H1 (cell line): ENCODE data around the gene ACTN3. TPM values are rescaled to one million over a fixed set of nuclear protein-coding genes. Genes with fewer than 3 reads are reported as not detected.

ENCODE experiments used
- CTCF ChIA-PET: fragments of 300-600 bp; sonication (Branson Sonifier 250); formaldehyde crosslinking; loops from one replicate; lab custom pipeline; 2021; ENCODE audit not compliant: partially characterized antibody; lab: Charles Lee
- POLR2A ChIA-PET: fragments of 300-600 bp; sonication (Branson Sonifier 250); formaldehyde crosslinking; loops from one replicate; lab custom pipeline; 2021; ENCODE audit warnings: inconsistent platforms; ENCODE audit not compliant: partially characterized antibody; lab: Charles Lee
- DNase-seq, 2 experiments: peaks; one replicate each; pipeline versions ENCODE4 v3.0.0 to v3.0.0-alpha.2; 2010 to 2022; ENCODE audit warnings: low spot score in 2 of 2, low read depth in 1 of 2, mixed read lengths in 1 of 2
- FAIRE-seq: peaks from 2 replicates; lab custom pipeline; 2011; peaks lifted over from hg19 to GRCh38; lab: Jason Lieb, UNC
- H2AFZ ChIP-seq: 2 replicates; pipeline ENCODE4 v1.8.1; 2012; ENCODE audit warnings: low read length, inconsistent platforms
- H2AK5ac ChIP-seq: 2 replicates; pipeline ENCODE4 v1.6.1; 2013; ENCODE audit warnings: low read depth, low read length
- H2BK120ac ChIP-seq: replicated peaks from 2 replicates; pipeline ENCODE3; 2013; ENCODE audit warnings: low read depth, low read length, inconsistent platforms
- H2BK12ac ChIP-seq: 2 replicates; pipeline ENCODE4 v1.6.1; 2013; ENCODE audit warnings: low read depth, low read length
- H2BK15ac ChIP-seq: 2 replicates; pipeline ENCODE4 v1.6.1; 2013; ENCODE audit warnings: low read length
- H2BK20ac ChIP-seq: 2 replicates; pipeline ENCODE4 v1.6.1; 2013; ENCODE audit warnings: low read length
- H2BK5ac ChIP-seq: 2 replicates; pipeline ENCODE4 v1.6.1; 2013; ENCODE audit warnings: low read depth, low read length
- H3K14ac ChIP-seq: 2 replicates; pipeline ENCODE4 v1.6.1; 2013; ENCODE audit warnings: inconsistent platforms; ENCODE audit not compliant: insufficient read length
- H3K18ac ChIP-seq: 2 replicates; pipeline ENCODE4 v1.6.1; 2013; ENCODE audit warnings: low read length; ENCODE audit errors: extremely low read depth
- H3K23ac ChIP-seq: 2 replicates; pipeline ENCODE4 v1.6.1; 2013; ENCODE audit warnings: inconsistent platforms; ENCODE audit not compliant: insufficient read length
- H3K23me2 ChIP-seq: 2 replicates; pipeline ENCODE4 v1.6.1; 2013; ENCODE audit warnings: low read depth, low read length
- H3K27ac ChIP-seq: 2 replicates; pipeline ENCODE4 v1.6.1; 2011; ENCODE audit warnings: low read depth, low read length, inconsistent platforms
- H3K27me3 ChIP-seq, 4 experiments: replicated peaks in 1 of 4; 1 replicate in 1 of 4; 2 replicates in 3 of 4; pipeline versions ENCODE4 v1.6.1 to v1.8.1; 2011 to 2013; ENCODE audit warnings: low read length in 3 of 4, mild to moderate bottlenecking in 3 of 4, inconsistent platforms in 2 of 4, mixed read lengths in 2 of 4, moderate library complexity in 1 of 4; ENCODE audit not compliant: control insufficient read depth in 3 of 4, insufficient read depth in 3 of 4; ENCODE audit errors: extremely low read depth in 1 of 4
- H3K36me3 ChIP-seq, 4 experiments: 2 replicates each; pipeline versions ENCODE4 v1.6.1 to v1.8.1; 2011 to 2013; ENCODE audit warnings: mild to moderate bottlenecking in 4 of 4, low read length in 3 of 4, moderate library complexity in 2 of 4, control low read depth in 1 of 4, inconsistent platforms in 1 of 4; ENCODE audit not compliant: insufficient read depth in 4 of 4, control insufficient read depth in 2 of 4
- H3K4ac ChIP-seq: replicated peaks from 2 replicates; pipeline ENCODE3; 2013; ENCODE audit warnings: low read length, low read depth, mixed read lengths, inconsistent platforms; ENCODE audit not compliant: insufficient read length
- H3K4me1 ChIP-seq, 4 experiments: replicated peaks in 1 of 4; 1 replicate in 1 of 4; 2 replicates in 3 of 4; pipeline versions ENCODE4 v1.6.1 to v1.8.1; 2011 to 2013; ENCODE audit warnings: low read length in 3 of 4, inconsistent platforms in 2 of 4, mixed read lengths in 1 of 4; ENCODE audit not compliant: insufficient read depth in 4 of 4, control insufficient read depth in 3 of 4
- H3K4me2 ChIP-seq, 2 experiments: 2 replicates each; pipeline versions ENCODE4 v1.6.1 to v1.8.1; 2011 to 2013; ENCODE audit warnings: low read depth in 2 of 2, low read length in 2 of 2, control low read depth in 1 of 2, inconsistent platforms in 1 of 2, mild to moderate bottlenecking in 1 of 2; ENCODE audit not compliant: insufficient read depth in 1 of 2
- H3K4me3 ChIP-seq, 4 experiments: fragments of 200-600, 300-600 bp in 1 of 4; sonication (generic), shearing (Covaris generic), sonication (Bioruptor Twin) in 1 of 4; 2 replicates each; pipeline versions ENCODE4 v1.5.1 to v1.8.1; 2011 to 2016; ENCODE audit warnings: low read length in 4 of 4, low read depth in 3 of 4, control low read depth in 2 of 4, inconsistent platforms in 2 of 4, mild to moderate bottlenecking in 2 of 4, mixed read lengths in 1 of 4, moderate library complexity in 1 of 4; ENCODE audit not compliant: insufficient read depth in 2 of 4; ENCODE audit errors: extremely low read depth in 1 of 4
- H3K56ac ChIP-seq: replicated peaks from 2 replicates; pipeline ENCODE3; 2013; ENCODE audit warnings: low read depth, mild to moderate bottlenecking, mixed read lengths, low read length, inconsistent platforms; ENCODE audit not compliant: insufficient read length
- H3K79me1 ChIP-seq: 2 replicates; pipeline ENCODE4 v1.6.1; 2013; ENCODE audit warnings: low read depth, low read length, control low read depth
- H3K79me2 ChIP-seq, 2 experiments: 2 replicates each; pipeline versions ENCODE4 v1.6.1 to v1.8.1; 2012 to 2013; ENCODE audit warnings: low read length in 2 of 2, mild to moderate bottlenecking in 2 of 2, inconsistent platforms in 1 of 2; ENCODE audit not compliant: insufficient read depth in 2 of 2, control insufficient read depth in 1 of 2
- H3K9ac ChIP-seq, 4 experiments: replicated peaks in 1 of 4; 1 replicate in 1 of 4; 2 replicates in 3 of 4; pipeline versions ENCODE4 v1.6.1 to v1.8.1; 2011 to 2013; ENCODE audit warnings: low read depth in 3 of 4, low read length in 3 of 4, control low read depth in 2 of 4, mild to moderate bottlenecking in 2 of 4, moderate library complexity in 2 of 4, inconsistent platforms in 1 of 4; ENCODE audit errors: extremely low read depth in 1 of 4
- H3K9me3 ChIP-seq, 2 experiments: 2 replicates each; pipeline versions ENCODE4 v1.6.1 to v1.8.1; 2012 to 2013; ENCODE audit warnings: mild to moderate bottlenecking in 2 of 2, moderate library complexity in 2 of 2, control low read depth in 1 of 2, inconsistent platforms in 1 of 2, low read depth in 1 of 2, low read length in 1 of 2, mixed read lengths in 1 of 2; ENCODE audit not compliant: insufficient read depth in 2 of 2
- H4K20me1 ChIP-seq, 2 experiments: replicated peaks in 1 of 2; 2 replicates each; pipeline versions ENCODE3 to v1.8.1; 2011 to 2013; ENCODE audit warnings: inconsistent platforms in 2 of 2, low read length in 2 of 2, mild to moderate bottlenecking in 1 of 2; ENCODE audit not compliant: insufficient read depth in 2 of 2, control insufficient read depth in 1 of 2
- H4K5ac ChIP-seq: 2 replicates; pipeline ENCODE4 v1.6.1; 2013; ENCODE audit warnings: low read length, low read depth, mixed read lengths, inconsistent platforms; ENCODE audit not compliant: insufficient read length
- H4K8ac ChIP-seq: 2 replicates; pipeline ENCODE4 v1.8.0; 2013; ENCODE audit warnings: mild to moderate bottlenecking, moderate library complexity, low read length, inconsistent platforms; ENCODE audit not compliant: insufficient read depth; ENCODE audit errors: extremely low read depth
- H4K91ac ChIP-seq: replicated peaks from 2 replicates; pipeline ENCODE3; 2013; ENCODE audit warnings: low read length, mixed read lengths, inconsistent platforms; ENCODE audit not compliant: insufficient read length
- CHD1 ChIP-seq: IDR thresholded peaks from 2 replicates; pipeline ENCODE4 v1.6.1; 2012; ENCODE audit warnings: low read depth, low read length, improper control_type of control experiment
- POLR2A ChIP-seq, 2 experiments: IDR thresholded peaks; 1 replicate in 1 of 2; 2 replicates in 1 of 2; pipeline ENCODE4 v1.6.1; 2011; ENCODE audit warnings: low read depth in 2 of 2, low read length in 2 of 2, mild to moderate bottlenecking in 2 of 2; ENCODE audit errors: control extremely low read depth in 1 of 2
- RFX5 ChIP-seq: IDR thresholded peaks from 2 replicates; pipeline ENCODE4 v1.6.1; 2011; ENCODE audit warnings: low read depth, low read length, improper control_type of control experiment, borderline replicate concordance
- TAF7 ChIP-seq: optimal IDR thresholded peaks from 2 replicates; pipeline ENCODE3; 2011; ENCODE audit warnings: low read depth, mild to moderate bottlenecking, inconsistent platforms, low read length, moderate library complexity, borderline replicate concordance
- WGBS, 2 experiments: shearing (Covaris generic) in 1 of 2; methylation state at CpG; one replicate each; pipeline versions ENCODE4 v1.1.6 to v1.1.7; 2013 to 2015; ENCODE audit warnings: low lambda C conversion rate in 2 of 2, mixed read lengths in 2 of 2, inconsistent platforms in 1 of 2, low coverage in 1 of 2, missing lambda C conversion rate in 1 of 2; ENCODE audit not compliant: insufficient replicate concordance in 2 of 2, insufficient coverage in 1 of 2, insufficient read length in 1 of 2; ENCODE audit errors: extremely low coverage in 1 of 2, missing lambda C conversion rate in 1 of 2; 5-methylcytosine and 5-hydroxymethylcytosine counted together
- polyA plus RNA-seq, 7 experiments: library from polyadenylated mRNA; depleted of rRNA in 3 of 7; stranded (reverse) in 5 of 7; unstranded in 2 of 7; fragments of >200 nt in 5 of 7; fragments of 200-250 nt in 2 of 7; gene quantifications; 1 replicate in 5 of 7; 2 replicates in 1 of 7; 4 replicates in 1 of 7; pipeline versions ENCODE4 v1.2.1 to v1.2.3, GENCODE V29; 2011 to 2013; ENCODE audit warnings: missing spikeins in 2 of 7, mixed read lengths in 2 of 7
- total RNA-seq: library from RNA; stranded (reverse); fragmentation: NEBNext Ultra II Directional; extraction: Animal tissue kit (Norgen Biotek cat#: 25700); gene quantifications from 2 replicates; pipeline ENCODE4 v1.2.1, GENCODE V29; 2021
- TF ChIP-seq, protein P1 (sequence below): IDR thresholded peaks from 2 replicates; pipeline ENCODE4 v1.6.1; 2012; ENCODE audit warnings: inconsistent platforms

The ACTN3 gene
- total and polyA plus RNA-seq, 2 of the 8 experiments (the other 6 are each of a cell fraction or from before 2014, with no cell fraction given), result 30.8 to 36.7 TPM

DNA sequence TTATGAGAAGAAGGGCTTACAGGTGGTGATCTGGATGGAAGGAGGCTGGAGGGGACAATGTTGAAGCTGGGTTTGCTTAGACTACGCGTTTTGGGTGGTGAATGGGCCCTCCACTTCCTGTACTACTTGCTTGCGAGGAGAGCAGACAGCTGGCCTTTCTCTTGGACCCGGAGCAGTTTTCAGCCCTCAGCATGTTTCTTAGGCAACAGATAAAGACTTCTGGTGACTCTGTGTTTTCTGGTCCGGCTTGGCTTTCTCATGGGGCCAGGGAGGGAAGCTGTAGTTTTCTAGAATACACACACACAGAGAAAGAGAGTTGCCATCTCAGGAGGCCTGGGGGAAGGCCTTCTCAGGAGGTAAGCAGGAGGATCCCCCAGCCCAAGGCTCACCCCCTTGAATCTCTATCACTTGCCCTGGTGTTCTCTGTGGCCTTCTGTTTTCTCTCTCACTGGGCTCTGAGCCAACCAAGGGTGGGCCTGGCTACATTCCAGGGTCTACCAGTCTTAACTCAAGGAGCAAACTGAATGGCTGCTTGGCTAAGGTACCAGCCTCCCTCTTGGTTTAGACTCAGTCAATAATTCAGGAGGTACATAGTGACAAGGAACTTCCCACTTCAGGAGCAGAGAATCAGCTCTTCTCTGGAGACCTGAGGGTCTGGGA lies 48.7 kb downstream of the ACTN3 start:
- no peak for FAIRE-seq
- H3K56ac ChIP-seq, result no peak overlapping the region
- 98% methylated on average over 5 of the region's 5 CpGs; no CpG with 5 or more reads in 1 of the 2 experiments for WGBS, 2 experiments

More for the DNA sequence above, 48.7 kb downstream of the ACTN3 start:
- peaks cover 0 to 5% of the 10 kb centered on the region in 2 experiments; a peak in 2 of 4 replicates for H3K79me2 ChIP-seq
- H2BK15ac ChIP-seq, result no peak overlapping the region
- H2BK120ac ChIP-seq, result no peak overlapping the region
- H3K4ac ChIP-seq, result no peak overlapping the region
- no peak overlapping the region for H3K23ac ChIP-seq
- H2BK12ac ChIP-seq, result no peak overlapping the region
- no peak overlapping the region for H4K5ac ChIP-seq
- H2BK20ac ChIP-seq, result no peak overlapping the region
- no peak overlapping the region for H2AK5ac ChIP-seq
- peaks cover 9 to 16% of the 10 kb centered on the region in 2 experiments for H3K9me3 ChIP-seq
- no peak overlapping the region for H3K9ac ChIP-seq
- H2BK5ac ChIP-seq, result no peak overlapping the region
- POLR2A ChIA-PET, result interaction anchor here (0.7 to 65.3 kb wide), 3 partner anchors 21 to 83 kb away, joined by 3 to 2165 read pairs (median 4); partner anchors contain the start of genes RBM14 and RBM4
- peaks cover 0 to 10% (median 4%) of the 10 kb centered on the region in 4 experiments; a peak in 3 of 7 replicates for H3K27me3 ChIP-seq
- no peak overlapping the region for H3K14ac ChIP-seq
- peaks cover 0 to 11% (median 7%) of the 10 kb centered on the region in 4 experiments; a peak in 6 of 7 replicates for H3K4me1 ChIP-seq
- H4K91ac ChIP-seq, result no peak overlapping the region
- peaks cover 5% of the 10 kb centered on the region for H3K79me1 ChIP-seq
- no peak for DNase-seq
- peaks cover 9% of the 10 kb centered on the region for H3K23me2 ChIP-seq
- TF ChIP-seq, protein P1, sequence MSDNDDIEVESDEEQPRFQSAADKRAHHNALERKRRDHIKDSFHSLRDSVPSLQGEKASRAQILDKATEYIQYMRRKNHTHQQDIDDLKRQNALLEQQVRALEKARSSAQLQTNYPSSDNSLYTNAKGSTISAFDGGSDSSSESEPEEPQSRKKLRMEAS, result no peak
- TF ChIP-seq CHD1 (no peak), TAF7 (no peak), POLR2A (IDR thresholded peaks at IDR 0.05; ENCODE audit: control extremely low read depth in 1 of 2, low read depth in 2 of 2, low read length in 2 of 2) (0 out of 3 replicates have a peak, but pooled peaks of 1 of the 2 experiments have one; percentile 18), RFX5 (no peak)
- H2AFZ ChIP-seq, result no peak overlapping the region
- no peak overlapping the region for H3K4me2 ChIP-seq
- H4K20me1 ChIP-seq, result no peaks in the 10 kb centered on the region
- H3K27ac ChIP-seq, result no peak overlapping the region
- H3K4me3 ChIP-seq, result no peak overlapping the region
- no peak overlapping the region for H4K8ac ChIP-seq
- no peak overlapping the region for H3K18ac ChIP-seq
- CTCF ChIA-PET, result interaction anchor here (0.7 to 3.3 kb wide), 6 partner anchors 15 to 104 kb away, joined by 3 to 17 read pairs (median 4); no protein-coding TSS in a partner anchor
- peaks cover 4 to 11% (median 10%) of the 10 kb centered on the region in 4 experiments; a peak in 6 of 8 replicates for H3K36me3 ChIP-seq
